ENCODE data around the gene FGB. TPM values are rescaled to one million over a fixed set of nuclear protein-coding genes. Genes with fewer than 3 reads are reported as not detected.

FGB gene
- total and polyA plus RNA-seq, 9 of the 15 experiments (the other 6 are each of a cell fraction or from before 2014, with no cell fraction given), result 0.07 to 1.9 (median 0.13) TPM; not detected in 6

DNA sequence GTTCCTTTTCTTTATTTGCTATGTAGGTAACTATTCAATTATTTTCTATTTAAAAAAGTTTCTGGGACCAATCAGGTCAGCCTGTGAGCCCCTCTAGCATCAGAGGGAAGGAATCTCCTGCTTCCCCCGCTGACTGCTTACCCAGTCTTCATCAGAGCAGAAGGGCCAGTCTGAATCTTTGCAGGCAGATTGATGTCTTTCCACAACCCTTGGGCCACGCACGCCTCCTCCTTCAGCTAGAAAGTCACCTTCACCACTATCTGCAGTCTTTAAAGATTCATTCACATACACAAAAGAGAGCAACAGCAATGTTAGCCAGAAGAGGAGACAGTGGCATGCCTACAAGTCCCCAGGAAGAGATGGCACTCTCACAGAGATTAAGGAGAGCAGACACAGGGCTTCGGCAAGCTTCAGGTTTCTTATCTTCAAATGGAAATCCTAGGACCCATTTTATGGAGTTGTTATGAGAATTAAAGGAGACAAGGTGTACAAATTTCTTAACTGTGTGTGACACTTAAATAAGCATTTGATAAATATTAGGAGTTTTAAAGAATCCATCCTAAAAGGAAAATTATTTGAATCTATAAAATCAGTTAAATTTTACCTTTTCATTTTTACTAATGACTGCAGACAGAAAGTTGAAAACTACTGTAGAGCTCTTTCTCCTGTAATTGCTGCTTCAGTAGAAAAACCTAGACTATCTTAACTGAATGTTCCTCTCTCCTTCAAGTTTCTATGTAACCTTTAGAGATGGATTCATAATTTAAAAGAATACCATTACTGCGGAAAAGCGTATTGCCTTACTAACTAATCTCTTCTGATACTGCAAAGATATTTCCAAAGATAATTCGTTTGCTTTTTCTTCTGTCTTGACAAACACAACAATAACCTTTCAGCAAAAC lies 26.7 kb downstream of the FGB start:
- no peaks in the 10 kb centered on the region for H3K79me2 ChIP-seq (ENCODE audit: control insufficient read depth, insufficient read depth, low read length)
- no peaks in the 10 kb centered on the region for H4K20me1 ChIP-seq (replicated peaks; ENCODE audit: control insufficient read depth, insufficient read depth, low read length)
- no peaks in the 10 kb centered on the region; a peak in 1 of 5 replicates for H3K4me1 ChIP-seq (replicated peaks in 1 of 2; ENCODE audit: control insufficient read depth in 2 of 2, insufficient read depth in 2 of 2, low read length in 2 of 2)
- intact Hi-C loops (cut with micrococcal nuclease) (no loop called here), in situ Hi-C loops (cut with MboI) (no loop called here)
- POLR2A ChIA-PET, result interaction anchor here (1.2 kb wide), 1 partner anchor 9 kb away, joined by 8 read pairs; no protein-coding TSS in a partner anchor
- 0 out of 5 replicates have a peak, but pooled peaks cover 0 to 2% of the 10 kb centered on the region in 2 experiments for H3K27me3 ChIP-seq (ENCODE audit: control insufficient read depth in 2 of 2, insufficient read depth in 2 of 2, low read length in 2 of 2)
- FAIRE-seq, result no peak
- 5% methylated on average over 7 of the region's 7 CpGs for WGBS (ENCODE audit: insufficient coverage, low coverage, missing lambda C conversion rate)
- H3K4me3 ChIP-seq, result no peak overlapping the region
- no TSS peak for BruUV-seq (replicated peaks)
- no peak for DNase-seq (ENCODE audit: extremely low read depth in 1 of 4, low spot score in 3 of 4)
- CTCF ChIA-PET (ENCODE audit: low intra/inter-chr PET ratio), result no interaction called here
- no peaks in the 10 kb centered on the region for H3K9me3 ChIP-seq (replicated peaks; ENCODE audit: control insufficient read depth, insufficient read depth, low read depth, low read length)
- no peak for ATAC-seq
- H3K9ac ChIP-seq (ENCODE audit: insufficient read depth in 1 of 2, low read depth in 2 of 2, low read length in 2 of 2), result no peak overlapping the region
- H3K9me1 ChIP-seq (ENCODE audit: control insufficient read depth, insufficient read depth, low read length), result no peaks in the 10 kb centered on the region
- no peaks in the 10 kb centered on the region for H3K36me3 ChIP-seq (ENCODE audit: control insufficient read depth, insufficient read depth, low read length)
- no peak overlapping the region for H3K4me2 ChIP-seq (ENCODE audit: insufficient read depth, low read length)
- no peak overlapping the region for H2AFZ ChIP-seq (ENCODE audit: low read depth, low read length)
- no peak overlapping the region for H3K27ac ChIP-seq (ENCODE audit: extremely low read depth, low read depth, low read length)
- TF ChIP-seq IFI16 (CRISPR knock-in tag; IDR thresholded peaks at IDR 0.05) (no peak), ZFP36 (IDR thresholded peaks at IDR 0.05; ENCODE audit: low read depth, low read length, partially characterized antibody) (no peak), ZNF146 (CRISPR knock-in tag; IDR thresholded peaks at IDR 0.05; ENCODE audit: unreplicated experiment) (no peak), XRCC3 (IDR thresholded peaks at IDR 0.05) (no peak), ZC3H8 (IDR thresholded peaks at IDR 0.05) (no peak), ZNF76 (CRISPR knock-in tag; IDR thresholded peaks at IDR 0.05; ENCODE audit: borderline replicate concordance) (no peak), ZNF785 (CRISPR knock-in tag; IDR thresholded peaks at IDR 0.05) (no peak), KDM5B (IDR thresholded peaks at IDR 0.05; ENCODE audit: insufficient replicate concordance, low read depth, low read length) (no peak), SAFB (IDR thresholded peaks at IDR 0.05; ENCODE audit: borderline replicate concordance, low read depth, low read length) (no peak), MTA3 (IDR thresholded peaks at IDR 0.05; ENCODE audit: borderline replicate concordance) (no peak), PHB (CRISPR knock-in tag; IDR thresholded peaks at IDR 0.05) (no peak), ADNP (tag; IDR thresholded peaks at IDR 0.05) (no peak), CHCHD3 (CRISPR knock-in tag; IDR thresholded peaks at IDR 0.05) (no peak), CBFA2T2 (conservative IDR thresholded peaks at IDR 0.05) (no peak), RBM25 (IDR thresholded peaks at IDR 0.05; ENCODE audit: low read depth, low read length, severe bottlenecking) (no peak)
- TF ChIP-seq, protein P1, sequence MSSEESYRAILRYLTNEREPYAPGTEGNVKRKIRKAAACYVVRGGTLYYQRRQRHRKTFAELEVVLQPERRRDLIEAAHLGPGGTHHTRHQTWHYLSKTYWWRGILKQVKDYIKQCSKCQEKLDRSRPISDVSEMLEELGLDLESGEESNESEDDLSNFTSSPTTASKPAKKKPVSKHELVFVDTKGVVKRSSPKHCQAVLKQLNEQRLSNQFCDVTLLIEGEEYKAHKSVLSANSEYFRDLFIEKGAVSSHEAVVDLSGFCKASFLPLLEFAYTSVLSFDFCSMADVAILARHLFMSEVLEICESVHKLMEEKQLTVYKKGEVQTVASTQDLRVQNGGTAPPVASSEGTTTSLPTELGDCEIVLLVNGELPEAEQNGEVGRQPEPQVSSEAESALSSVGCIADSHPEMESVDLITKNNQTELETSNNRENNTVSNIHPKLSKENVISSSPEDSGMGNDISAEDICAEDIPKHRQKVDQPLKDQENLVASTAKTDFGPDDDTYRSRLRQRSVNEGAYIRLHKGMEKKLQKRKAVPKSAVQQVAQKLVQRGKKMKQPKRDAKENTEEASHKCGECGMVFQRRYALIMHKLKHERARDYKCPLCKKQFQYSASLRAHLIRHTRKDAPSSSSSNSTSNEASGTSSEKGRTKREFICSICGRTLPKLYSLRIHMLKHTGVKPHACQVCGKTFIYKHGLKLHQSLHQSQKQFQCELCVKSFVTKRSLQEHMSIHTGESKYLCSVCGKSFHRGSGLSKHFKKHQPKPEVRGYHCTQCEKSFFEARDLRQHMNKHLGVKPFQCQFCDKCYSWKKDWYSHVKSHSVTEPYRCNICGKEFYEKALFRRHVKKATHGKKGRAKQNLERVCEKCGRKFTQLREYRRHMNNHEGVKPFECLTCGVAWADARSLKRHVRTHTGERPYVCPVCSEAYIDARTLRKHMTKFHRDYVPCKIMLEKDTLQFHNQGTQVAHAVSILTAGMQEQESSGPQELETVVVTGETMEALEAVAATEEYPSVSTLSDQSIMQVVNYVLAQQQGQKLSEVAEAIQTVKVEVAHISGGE (CRISPR knock-in tag; IDR thresholded peaks at IDR 0.05), result no peak
- TF ChIP-seq, protein P2, sequence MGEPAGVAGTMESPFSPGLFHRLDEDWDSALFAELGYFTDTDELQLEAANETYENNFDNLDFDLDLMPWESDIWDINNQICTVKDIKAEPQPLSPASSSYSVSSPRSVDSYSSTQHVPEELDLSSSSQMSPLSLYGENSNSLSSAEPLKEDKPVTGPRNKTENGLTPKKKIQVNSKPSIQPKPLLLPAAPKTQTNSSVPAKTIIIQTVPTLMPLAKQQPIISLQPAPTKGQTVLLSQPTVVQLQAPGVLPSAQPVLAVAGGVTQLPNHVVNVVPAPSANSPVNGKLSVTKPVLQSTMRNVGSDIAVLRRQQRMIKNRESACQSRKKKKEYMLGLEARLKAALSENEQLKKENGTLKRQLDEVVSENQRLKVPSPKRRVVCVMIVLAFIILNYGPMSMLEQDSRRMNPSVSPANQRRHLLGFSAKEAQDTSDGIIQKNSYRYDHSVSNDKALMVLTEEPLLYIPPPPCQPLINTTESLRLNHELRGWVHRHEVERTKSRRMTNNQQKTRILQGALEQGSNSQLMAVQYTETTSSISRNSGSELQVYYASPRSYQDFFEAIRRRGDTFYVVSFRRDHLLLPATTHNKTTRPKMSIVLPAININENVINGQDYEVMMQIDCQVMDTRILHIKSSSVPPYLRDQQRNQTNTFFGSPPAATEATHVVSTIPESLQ (CRISPR knock-in tag; IDR thresholded peaks at IDR 0.05), result no peak

All from K562 (cell line).